GM12873 (cell line): ENCODE measurements around the gene NALF2.

Experiments used
- CTCF ChIP-seq: IDR thresholded peaks from 2 replicates; pipeline ENCODE4 v1.5.1; 2012; ENCODE audit warnings: low read depth, mild to moderate bottlenecking, moderate library complexity, low read length, control low read depth; ENCODE audit not compliant: insufficient read depth; ENCODE audit errors: missing control alignments

NALF2 gene

DNA sequence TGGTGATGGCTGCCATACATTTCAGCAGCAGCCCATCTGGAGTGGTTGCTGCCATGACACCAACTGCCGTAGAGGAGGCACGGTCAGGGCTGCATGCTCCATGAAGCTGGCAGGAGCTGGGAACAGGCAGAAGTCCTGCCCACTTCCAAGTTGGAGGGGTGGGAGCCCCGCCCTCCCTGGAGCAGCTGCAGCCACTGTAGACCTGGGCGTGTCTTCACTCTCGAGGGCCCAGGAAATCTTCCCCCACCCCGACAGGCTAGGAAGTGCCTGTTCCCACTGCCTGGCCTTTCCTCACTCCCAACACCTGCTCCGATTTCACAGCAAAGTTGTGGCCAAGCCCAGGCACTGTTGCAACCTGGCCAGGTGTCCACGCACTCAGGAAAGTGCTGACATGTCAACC lies 42.3 kb downstream of the NALF2 start:
- TF ChIP-seq CTCF = no peak

- no peak for TF ChIP-seq CTCF
Measured at GRCh38 chrX:69546978-69547377, 42.9 kb downstream of the NALF2 start.

DNA sequence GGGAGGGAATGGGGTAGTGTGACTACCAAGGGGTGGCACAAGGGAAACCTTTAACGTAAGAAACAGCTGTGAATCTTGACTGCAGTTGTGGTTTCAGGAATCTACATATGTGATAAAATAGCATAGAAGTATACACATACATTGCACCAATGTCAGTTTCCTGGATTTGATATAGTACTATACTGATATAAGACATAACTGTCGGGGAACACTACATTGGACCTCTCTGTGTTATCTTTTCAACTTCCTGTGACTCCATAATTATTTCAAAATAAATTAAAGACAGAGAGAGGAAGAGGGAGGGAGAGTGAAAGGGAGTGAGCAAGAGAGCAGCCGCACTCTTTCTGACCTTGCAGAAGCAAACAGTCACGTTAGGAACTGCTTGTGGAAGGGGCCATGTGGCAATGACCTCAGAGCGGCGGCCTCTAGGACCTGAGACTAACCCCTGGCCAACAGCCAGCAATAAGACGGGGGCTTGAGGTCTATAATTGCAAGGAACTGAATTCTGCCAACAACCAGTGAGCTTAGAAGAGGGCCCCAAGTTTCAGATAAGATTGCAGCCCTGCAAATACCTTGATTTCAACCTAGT lies 47.4 kb downstream of the NALF2 start:
- no peak for TF ChIP-seq CTCF

- no peak for TF ChIP-seq CTCF
Measured at GRCh38 chrX:69552512-69552911, 48.4 kb downstream of the NALF2 start.
